HG03378 (cell line): ENCODE data around the gene POR.

Source experiments
- ATAC-seq: cut with Tn5 transposase; IDR thresholded peaks from one replicate; pipeline ENCODE4 v1.9.1; 2021; ENCODE audit warnings: mild to moderate bottlenecking, moderate library complexity; ENCODE audit not compliant: unreplicated experiment

POR gene

GRCh38 chr7:75971309-75971960 lies 56.5 kb downstream of the POR start:
- no peak for ATAC-seq

DNA sequence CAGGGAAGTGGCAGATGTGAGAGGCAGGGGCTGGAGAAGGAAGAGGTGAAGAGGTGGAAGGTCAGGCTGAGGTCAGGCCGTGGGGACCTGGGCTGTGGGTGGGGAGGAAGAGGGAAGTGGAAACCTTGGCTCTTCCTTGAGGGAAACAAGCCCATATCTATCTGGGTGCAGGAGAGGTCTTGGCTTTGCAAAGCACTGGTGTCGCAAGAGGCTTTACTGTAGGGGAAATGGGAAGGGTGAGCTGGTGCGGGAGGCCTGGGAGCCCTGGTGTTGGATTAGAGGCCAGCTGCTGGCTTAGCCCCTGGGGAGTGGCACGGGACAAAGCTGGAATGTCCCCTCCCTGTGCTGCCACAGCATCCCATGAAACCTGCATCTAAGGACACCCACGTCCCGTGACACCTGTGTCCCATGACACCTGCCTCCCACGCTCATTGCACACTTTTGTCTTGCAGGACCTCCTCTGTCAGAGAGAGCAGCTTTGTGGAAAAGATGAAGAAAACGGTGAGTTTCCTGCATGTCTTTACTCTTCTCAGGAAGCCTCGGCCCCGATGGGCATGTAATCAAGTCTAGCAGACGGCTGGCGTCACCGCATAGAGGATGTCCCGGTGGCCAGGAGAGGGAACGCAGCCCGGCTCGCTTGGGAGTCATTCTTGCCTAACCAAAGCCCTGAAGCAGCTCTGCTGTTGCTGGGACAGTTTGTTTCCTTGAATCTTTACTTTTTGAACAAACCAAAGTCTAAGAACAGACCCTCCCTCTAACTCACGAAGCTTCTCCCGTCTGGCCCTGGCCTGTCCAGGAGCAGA lies 57.2 kb downstream of the POR start:
- ATAC-seq, result no peak

- no peak for ATAC-seq
Measured at GRCh38 chr7:75977743-75978142, 62.8 kb downstream of the POR start.

DNA sequence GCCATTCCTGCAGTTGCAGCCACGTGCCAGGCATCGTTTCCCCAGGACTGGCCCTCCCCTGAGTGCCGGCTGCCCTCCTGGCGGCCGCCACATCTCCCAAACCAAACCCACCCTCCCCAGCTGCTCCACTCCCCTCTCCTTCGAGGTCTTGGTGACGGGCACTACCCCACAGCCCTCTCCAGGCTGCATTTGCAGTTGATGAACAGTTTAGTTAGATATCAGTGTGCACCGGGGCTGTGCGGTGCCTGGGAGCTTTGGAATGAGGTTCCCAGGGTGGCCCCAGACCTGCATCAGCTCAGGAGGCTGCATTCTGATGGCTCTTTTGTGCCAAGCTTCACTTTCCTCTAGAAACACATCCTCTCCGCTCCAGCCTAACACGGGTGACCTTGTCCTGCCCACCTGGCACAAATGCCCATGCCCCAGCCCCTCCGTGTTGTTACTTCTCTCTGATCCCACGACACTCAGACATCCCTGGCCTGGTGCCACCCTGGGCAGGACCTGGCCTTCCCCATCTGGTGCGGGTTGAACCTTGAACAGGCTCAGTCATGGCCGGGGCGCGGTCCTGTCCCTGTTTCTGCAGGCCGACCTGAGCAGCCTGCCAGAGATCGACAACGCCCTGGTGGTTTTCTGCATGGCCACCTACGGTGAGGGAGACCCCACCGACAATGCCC lies 64.9 kb downstream of the POR start:
- ATAC-seq, result no peak

DNA sequence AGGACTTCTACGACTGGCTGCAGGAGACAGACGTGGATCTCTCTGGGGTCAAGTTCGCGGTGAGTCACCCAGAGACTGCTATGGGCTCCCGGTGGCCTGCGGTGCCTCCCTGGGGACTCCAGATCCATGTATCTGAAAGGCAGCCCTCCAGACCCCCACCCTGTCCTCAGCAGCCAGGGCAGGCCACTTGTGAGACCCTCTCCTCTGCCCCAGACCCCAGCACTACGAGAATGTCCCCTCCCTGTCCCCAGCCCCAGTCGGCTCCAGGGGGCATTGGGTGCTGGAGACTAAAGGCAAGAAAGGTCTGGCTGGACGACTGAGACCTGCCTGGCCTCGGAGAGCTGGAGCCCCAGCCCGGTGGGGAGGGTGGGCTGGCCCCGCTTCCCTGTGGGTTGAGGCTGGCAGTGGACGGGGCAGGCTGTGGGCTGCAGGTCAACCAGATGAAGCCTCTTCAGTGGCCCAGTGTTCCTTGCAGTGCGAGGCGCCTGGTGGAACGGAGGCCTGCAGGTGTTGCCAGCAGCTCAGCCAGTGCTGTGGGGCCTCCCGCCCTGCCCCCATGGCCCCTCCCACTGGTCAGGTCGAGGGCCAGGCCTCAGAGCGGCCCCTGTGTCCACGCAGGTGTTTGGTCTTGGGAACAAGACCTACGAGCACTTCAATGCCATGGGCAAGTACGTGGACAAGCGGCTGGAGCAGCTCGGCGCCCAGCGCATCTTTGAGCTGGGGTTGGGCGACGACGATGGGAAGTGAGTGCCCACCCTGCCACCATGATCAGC lies 65.7 kb downstream of the POR start:
- no peak for ATAC-seq

DNA sequence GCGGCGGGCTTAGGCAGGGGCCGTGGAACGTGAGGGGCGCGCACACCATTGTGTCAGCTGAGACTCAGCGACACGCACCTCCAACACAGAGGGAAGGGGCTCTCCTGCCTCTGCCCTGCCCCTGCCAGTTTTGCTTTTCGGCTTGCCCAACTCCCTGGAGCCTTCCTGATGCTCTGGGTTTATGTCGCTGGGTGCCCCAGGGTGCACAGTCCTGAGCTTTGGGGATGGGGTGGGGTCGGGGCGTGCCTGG lies 66.2 kb downstream of the POR start:
- ATAC-seq, result no peak

- ATAC-seq, result no peak
Measured at GRCh38 chr7:75981453-75982305, 66.7 kb downstream of the POR start.

GRCh38 chr7:75982306-75983064 lies 67.5 kb downstream of the POR start:
- no peak for ATAC-seq

DNA sequence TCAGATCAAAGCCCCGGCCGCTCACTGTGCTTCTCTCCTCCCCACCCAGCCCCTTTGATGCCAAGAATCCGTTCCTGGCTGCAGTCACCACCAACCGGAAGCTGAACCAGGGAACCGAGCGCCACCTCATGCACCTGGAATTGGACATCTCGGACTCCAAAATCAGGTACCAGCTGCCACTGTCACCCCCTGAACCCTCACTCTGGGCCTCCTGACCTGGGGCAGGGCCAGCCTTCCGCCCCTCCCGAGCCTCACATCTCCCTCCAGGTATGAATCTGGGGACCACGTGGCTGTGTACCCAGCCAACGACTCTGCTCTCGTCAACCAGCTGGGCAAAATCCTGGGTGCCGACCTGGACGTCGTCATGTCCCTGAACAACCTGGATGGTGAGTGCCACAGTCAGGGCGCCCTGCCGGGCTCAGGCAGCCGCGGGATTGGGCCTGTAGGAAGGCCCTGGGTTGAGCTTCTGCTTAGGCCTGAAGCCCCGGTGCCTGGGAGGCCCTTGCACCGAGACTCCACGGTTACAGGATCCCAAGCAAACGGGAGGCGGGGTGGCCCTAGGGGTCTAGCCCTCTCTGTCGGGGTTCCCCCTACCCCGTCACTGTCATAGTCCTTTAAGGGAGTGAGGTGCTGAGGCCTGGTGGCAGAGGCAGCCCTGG lies 68.6 kb downstream of the POR start:
- ATAC-seq, result no peak

- no peak for ATAC-seq
Measured at GRCh38 chr7:75984130-75985008, 69.4 kb downstream of the POR start.

- ATAC-seq, result no peak
Measured at GRCh38 chr7:75985009-75985517, 70.1 kb downstream of the POR start.

DNA sequence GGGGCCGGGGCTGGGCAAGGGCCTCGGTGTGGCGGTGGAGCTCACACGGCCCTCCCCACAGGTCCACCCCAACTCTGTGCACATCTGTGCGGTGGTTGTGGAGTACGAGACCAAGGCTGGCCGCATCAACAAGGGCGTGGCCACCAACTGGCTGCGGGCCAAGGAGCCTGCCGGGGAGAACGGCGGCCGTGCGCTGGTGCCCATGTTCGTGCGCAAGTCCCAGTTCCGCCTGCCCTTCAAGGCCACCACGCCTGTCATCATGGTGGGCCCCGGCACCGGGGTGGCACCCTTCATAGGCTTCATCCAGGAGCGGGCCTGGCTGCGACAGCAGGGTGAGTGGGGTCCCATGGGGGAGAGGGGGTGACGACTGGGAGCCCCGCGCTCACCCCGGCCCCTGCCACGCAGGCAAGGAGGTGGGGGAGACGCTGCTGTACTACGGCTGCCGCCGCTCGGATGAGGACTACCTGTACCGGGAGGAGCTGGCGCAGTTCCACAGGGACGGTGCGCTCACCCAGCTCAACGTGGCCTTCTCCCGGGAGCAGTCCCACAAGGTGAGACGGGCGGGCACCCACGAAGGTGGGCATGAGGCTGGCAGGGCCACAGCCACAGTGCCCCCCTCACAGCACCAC lies 70.7 kb downstream of the POR start:
- no peak for ATAC-seq

DNA sequence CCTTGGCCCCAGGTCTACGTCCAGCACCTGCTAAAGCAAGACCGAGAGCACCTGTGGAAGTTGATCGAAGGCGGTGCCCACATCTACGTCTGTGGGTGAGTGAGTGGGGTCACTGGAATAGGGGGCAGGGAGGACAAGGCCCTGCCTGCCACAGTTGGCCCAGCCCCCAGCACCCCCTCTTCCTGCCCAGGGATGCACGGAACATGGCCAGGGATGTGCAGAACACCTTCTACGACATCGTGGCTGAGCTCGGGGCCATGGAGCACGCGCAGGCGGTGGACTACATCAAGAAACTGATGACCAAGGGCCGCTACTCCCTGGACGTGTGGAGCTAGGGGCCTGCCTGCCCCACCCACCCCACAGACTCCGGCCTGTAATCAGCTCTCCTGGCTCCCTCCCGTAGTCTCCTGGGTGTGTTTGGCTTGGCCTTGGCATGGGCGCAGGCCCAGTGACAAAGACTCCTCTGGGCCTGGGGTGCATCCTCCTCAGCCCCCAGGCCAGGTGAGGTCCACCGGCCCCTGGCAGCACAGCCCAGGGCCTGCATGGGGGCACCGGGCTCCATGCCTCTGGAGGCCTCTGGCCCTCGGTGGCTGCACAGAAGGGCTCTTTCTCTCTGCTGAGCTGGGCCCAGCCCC lies 71.3 kb downstream of the POR start:
- no peak for ATAC-seq

- no peak for ATAC-seq
Measured at GRCh38 chr7:75987026-75987804, 72.3 kb downstream of the POR start.

DNA sequence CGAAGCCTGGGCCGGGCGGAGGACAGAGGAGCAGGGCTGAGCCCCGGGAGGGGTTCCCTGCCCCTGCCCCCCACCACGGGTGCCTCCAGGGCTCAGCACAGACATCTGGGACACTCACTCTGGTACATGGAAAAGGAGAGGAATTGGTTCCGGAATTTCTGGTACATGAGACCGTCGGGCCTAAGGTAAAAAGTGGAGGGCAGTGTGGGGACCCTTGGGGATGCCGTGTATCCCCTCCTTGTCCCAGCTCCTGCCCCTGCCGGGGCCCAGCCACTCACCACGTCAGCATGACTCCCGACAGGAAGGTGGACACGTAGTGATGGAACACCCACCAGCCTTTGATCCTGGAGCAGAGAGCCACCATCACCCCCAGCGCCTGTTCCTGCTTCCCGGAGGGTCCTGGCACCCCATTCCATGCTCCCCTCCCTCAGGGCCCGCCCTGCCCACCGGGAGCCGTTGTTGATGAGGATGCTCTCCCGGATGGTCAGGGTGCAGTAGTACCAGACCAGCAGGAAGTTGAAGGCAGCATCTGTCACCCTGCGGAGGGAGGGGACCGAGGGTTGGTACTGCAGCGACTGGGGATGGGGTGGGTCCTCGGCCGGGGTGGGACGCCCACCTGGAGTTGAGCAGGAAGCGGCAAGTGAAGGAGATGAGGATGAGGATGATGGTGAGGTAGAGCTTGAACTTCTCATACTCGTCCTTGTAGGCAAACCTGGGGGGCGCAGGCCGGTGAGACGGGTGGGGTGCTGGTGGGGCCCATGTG lies 73.0 kb downstream of the POR start:
- ATAC-seq, result no peak
